Hepatic stellate cell (primary cell): ENCODE data around the gene TMIE.

Experiments used
- DNase-seq: peaks from one replicate; pipeline ENCODE4 v3.0.0; 2011; ENCODE audit warnings: low spot score

TMIE gene, protein sequence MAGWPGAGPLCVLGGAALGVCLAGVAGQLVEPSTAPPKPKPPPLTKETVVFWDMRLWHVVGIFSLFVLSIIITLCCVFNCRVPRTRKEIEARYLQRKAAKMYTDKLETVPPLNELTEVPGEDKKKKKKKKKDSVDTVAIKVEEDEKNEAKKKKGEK

DNA sequence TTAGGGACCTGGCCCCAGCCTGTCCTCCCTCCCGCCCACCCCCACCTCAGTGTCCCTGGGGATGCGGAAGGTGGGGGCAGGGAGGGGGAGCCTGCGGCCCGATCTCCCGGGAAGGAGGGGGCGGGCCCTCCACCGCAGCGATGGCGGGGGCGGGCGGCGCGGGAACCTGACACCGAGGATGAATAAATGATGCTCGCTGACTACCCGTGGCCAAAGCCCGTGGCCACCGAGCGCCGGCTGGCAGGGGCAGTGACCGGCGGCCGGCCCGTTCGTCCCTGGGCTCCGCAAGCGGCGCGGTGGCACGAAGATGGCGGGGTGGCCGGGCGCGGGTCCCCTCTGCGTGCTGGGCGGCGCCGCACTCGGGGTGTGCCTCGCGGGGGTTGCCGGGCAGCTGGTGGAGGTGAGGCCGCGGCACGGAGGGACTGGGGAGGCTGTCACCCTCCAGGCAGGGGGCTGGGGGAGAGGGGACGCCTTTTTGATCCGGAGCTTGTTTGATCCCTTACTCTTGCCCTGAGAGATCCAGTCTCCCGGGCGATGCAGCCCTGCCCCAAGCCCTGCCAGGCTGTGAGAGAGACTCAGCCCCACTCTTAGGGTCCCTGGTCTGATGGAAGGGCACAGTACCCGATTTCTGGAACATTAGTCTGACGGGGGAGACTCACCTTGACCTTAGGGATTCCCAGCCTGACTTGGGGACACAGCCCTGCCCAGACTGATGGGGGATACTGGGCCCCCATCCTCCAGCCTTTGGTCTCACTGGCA lies at the start of gene TMIE:
TMIE (plus strand) TSS at position 212 of the 759 bp plus-strand sequence; CDS start at position 308, 96 bp downstream.
- DNase-seq: no peak

DNA sequence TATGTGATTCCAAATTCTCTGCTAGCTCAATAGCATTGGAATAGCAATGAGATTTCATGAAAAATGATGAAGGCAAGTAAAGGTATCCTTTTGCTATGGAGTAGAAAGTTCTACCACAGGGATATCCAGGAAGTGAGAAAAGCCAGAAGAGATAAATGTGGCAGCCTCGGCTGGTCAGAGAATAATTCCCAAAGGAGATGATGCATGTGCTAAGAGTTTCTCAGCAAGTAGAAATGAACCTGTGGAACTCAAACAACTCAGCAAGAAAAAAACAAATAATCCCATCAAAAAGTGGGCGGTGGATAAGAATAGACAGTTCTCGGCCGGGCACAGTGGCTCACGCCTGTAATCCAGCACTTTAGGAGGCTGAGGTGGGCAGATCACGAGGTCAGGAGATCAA lies 45.9 kb upstream of the TMIE start:
- peak; percentile 5 for DNase-seq

DNA sequence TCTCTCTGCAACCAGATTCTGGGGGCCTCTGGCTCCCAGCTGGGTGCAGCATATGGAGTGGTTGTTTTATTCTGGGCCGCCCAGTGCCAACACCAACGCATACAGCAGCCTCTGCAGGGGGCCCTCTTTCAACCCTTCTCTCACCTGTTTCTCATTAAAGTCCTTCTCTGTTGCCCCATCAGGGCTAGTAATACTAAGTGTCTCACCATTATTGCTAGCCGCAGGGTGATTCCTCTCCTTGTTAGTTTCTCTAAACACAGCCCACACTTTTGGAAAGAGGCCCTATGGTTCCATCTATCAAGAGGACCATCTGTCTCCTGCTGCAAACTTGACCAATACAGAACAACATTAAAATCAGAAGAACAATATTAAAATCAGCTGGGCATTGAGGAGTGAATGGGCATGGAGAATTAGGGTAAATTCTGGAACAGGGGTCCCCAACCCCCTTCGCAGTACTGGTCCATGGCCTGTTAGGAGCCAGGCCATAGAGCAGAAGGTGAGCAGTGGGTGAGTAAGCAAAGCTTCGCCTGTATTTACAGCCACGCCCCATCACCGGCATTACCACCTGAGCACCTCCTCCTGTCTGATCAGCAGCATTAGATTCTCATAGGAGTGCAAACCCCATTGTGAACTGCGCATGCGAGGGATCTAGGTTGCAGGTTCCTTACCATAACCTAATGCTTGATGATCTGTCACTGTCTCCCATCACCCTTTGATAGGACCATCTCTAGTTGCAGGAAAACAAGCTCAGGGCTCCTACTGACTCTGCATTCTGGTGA lies 44.2 kb upstream of the TMIE start:
- DNase-seq: no peak

DNA sequence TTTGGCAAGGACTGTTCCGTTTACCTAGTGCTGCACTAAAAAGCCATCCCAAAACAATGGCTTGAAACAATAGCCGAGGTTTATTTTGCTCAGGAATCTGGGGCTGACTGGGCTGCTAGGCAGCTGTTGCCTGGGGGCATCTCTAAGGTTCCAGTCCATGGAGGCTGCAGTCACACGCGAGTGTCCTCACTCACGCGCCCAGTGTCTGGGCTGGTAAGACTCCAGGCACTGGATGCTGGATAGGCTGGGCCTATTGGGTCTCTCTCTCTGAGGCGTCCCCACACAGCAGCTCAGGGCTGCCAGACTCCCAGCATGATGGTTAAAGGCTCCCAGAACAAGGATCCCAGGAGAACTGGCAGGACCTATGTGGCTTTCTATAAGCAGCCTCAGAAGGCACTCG lies 41.9 kb upstream of the TMIE start:
- no peak for DNase-seq

DNA sequence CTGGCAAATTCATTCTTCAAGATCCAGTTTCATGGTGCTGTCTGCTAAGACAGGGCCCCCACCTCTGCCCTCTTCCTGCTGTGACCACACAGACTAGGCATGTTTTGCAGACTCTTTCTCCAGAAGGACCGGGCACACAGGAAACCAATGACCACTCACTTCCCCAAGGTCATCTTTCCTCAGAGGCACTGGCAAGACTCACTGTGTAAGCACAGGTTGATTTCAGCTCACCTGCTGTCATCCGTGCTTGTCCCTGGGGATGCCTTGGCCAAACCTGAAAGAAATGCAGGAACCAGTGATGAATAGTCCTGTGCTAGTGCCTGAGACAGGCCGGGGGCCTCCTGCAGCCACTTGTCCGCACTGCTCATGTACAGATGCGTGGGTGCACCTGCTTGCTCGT lies 41.2 kb upstream of the TMIE start:
- peak; percentile 2 for DNase-seq

DNA sequence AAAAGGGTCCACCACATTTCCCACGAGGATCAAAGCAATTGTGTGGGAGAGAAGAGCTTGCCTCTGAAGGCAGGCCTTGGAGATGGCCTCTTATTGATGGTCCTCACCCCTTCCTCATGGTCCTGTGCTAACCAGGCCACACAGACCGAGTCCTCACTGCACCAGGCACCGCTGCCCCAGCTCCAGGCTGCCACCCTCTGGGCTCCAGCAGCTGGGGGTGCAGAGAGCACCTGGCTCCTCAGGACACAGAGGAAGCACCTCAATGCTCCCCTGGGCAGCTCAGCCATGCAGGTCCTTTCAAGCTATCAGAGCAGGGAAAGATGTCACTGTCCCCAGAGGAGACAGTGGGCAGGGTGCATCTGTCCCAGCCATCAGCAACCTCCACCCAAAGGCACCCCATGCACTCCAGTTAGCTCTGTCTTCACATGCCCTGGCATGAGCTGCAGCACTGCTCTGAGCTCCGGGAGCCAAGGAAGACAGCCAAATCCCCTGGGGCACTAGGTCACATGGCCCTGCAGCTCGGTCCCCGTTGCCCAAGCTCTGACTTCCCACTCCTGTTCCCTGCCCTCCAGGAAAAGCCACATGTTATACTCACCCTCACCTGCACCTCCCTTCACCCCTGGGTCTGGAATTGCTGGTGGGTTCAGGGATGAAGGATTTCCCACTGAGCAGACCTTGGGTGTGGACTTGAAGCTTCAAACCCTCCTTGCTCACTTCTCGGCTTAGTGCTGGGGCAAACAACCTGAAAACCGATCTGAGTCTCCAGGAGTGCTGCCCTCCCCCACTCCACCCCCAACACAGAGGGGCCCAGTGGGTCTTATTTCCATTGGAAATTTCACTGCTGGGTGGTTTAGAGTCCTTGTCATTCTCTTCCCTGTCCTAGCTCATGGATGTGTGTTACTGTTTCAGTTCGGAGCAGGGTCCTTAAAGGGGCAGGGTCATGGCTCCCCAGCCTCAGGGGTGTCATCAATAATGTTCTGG lies 40.4 kb upstream of the TMIE start:
- DNase-seq: peak; percentile 12

DNA sequence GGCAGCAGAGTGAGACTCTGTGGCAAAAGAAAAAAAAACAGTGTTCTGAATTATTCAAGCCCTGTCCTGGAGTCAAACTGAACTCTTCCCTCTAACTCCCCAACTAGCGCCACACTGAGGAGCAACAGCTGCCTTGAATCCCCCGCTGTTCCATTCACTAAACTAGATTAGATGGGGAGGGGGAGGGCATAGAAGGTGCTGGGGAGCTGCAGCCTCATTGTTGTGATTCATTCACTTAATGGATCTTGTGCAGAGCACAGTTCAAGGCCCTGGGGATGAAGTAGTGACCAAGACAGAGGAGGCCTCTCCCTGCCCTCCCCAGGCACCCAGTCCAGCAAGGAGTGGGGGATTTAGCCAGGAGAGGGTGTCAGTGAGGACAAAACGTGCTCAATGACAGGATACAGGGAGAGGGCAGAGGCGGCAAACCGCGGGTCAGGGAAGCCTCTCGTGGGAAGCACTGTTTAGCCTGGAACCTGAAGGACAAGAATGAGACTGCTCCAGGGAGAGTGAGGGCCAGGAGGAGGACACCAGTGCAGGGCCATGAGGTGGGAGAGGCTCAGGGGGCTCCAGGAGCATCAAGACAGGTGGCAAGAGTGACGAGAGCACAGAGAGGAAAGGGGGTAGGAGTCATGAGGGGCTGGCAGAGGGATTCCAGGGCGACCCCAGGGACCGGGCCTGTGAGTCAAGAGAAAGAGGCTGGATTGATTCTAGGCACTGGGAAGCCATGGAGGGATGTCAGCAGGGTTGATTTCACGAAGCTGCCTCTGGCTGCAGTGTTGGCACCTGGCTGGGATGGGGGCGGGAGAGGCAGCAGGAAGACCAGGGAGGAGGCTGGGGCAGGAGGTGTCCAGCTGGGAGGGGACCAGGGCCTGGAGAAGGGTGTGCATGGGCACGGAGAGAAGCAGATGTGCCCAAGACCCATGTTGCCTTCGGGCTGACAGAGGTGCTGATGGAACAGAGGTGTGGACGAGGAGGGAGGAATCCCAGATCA lies 39.1 kb upstream of the TMIE start:
- DNase-seq: peak; percentile 2

DNA sequence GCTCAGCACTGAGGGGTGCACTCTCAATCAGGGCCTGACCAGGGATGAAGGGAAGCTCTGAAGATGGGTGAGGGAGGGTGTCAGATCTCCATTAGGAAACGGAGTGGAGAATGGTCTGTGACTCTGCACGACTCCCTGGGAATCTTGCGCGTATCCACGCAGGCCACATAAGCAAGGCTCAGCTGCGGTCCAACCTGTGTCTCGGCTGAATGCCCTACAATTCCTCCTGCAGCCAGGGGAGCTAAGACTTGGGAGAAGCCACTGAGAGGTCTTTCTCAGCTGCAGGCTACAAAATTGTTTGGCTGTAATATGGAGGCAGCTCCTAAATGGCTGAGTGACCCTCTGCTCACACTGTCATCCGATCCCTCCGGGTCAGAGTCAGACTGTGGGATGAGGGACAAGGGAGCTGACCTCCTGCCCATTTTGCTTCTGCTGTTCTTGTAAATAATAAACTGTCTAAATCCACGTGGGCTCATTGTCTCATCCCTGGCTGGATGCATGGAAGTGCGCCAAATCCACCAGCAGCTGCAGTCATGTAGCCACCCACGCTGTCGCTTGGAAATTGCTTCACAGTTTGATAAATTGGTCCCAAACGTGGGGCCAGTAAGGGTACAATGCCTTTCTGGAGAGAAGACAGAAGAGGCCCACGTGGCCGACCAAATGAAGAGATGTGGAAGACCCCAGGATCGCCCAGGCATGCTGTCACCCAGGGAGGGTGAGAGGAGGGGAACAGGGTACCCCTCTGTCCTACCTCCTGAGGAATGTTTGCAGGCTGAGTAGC lies 38.2 kb upstream of the TMIE start:
- peak; percentile 32 for DNase-seq

DNA sequence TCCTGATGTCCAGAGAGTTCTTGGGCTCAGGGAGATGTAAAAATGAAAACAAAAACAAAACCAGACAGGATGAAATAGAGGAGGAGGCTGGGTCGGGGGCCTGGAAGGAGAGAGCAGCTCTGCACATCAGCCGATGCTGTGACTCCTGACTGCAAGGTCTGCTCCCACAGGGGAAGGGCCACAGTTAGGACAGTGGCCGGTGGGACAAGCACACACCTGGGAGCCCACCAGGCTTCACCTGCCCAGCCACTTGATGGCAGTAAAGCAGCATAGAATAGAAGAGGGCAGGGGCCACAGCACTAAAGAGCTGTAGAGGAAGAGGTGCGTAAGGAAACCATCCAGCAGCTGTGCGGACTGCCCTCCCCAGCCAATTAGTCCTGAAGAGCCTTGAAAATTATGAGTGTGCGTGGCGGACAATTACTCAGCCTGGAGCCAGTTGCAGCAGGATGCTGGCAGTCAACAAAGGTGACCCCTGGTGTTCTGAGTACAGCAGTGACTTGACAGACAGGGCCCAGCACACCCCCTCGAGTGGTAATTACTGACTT lies 37.5 kb upstream of the TMIE start:
- peak; percentile 4 for DNase-seq

DNA sequence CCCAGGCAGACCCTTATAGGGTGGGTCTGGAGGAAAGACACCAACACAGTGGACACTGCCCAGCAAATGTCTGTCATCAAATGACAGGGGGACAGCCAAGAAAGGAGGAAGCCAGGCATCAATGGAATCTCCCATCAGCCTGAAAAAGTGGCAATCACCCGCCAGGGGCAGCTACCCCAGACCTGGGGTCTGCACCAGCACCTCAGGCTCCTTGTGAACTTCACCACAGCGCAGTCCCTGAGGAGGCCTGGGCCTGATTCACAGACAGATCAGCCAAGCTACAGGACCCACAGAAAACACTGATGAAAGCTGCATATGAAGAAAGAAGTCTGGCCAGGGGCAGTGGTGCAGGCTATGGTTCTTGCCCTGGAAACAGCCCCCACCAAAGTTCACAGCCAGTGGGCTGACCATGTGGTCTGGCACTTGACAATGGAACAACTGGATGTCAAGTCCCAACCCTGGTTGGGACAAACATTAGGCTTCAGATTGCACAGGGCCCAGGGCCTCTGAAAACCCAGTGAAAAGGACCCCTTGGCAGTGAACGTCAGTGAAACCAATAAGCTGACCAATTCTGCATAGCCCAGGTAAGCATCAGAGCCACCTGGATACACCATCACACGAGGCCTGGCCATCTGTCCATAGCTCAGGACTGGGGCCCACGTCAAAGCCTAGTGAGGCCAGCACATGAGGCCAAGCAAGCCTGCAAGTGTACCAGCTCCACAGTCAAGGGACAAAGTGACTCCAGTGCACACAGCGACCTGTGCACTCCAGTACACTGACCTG lies 36.8 kb upstream of the TMIE start:
- peak; percentile 2 for DNase-seq

DNA sequence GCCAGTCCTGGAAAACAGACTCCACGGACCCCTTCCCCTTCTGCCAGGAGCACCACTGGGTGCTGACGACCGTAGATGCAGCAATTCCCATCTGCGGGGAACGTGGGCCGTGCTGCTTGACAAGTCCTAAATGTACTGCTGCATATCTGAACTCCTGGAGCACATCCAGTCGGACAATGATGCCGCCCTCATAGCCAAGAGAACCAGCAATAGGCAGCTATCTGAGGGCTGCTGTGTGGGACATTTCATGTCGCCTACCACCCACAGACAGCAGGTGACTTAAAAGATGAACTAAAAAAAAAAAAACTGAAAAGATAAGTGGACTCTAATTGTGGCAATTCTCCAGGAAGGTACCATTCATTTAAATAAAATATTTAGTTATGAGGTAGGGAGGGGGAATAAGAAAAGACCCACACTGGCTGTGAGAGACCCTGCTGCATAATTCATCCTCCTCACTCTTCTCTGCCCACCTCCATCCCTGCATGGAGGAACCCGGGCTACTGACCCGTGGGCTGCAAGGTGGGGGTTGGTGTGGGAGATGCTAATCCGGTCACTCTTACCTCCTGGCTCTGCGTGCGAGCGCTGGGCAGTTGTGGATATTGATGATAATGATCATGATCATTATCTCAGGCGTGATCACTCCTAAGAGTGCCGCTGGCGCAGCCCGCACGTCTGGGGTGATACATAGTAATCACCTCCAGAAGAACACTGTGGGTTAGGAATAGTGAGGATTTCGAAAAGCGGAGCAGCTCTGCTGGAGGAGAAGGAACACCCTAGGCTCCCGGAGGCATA lies 36.0 kb upstream of the TMIE start:
- peak; percentile 2 for DNase-seq

DNA sequence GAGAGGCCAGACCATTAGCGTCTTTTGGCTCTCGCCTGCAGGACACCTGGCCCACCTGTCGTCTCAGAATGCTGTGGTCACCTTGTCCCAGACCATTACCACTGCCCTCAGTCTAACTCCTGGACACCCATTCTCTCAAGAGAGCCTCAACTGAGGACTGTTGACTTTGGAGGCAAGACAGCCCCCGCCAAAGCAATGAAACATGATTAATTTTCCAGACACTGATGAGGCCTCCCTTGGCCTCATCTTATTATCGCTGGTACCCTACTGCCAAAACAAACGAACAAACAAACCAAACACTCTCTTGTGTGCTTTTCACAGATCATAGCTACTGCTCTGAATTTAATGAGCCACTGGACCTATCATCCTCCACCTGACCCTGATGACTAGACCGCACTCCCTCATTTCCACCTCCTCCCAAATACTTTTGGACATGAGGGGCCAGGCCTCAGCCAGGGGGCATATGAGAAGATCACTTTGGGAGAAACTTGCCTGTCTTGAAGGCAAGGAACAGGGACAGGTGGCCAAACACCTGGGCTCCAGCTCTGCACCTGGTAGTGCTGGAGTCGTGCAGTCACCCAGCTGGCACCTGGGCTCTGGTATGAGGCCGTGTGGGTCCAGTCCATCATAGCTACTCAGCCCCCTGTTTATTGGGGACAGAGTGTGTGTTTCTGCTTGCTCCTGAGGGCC lies 35.3 kb upstream of the TMIE start:
- DNase-seq: peak; percentile 2

DNA sequence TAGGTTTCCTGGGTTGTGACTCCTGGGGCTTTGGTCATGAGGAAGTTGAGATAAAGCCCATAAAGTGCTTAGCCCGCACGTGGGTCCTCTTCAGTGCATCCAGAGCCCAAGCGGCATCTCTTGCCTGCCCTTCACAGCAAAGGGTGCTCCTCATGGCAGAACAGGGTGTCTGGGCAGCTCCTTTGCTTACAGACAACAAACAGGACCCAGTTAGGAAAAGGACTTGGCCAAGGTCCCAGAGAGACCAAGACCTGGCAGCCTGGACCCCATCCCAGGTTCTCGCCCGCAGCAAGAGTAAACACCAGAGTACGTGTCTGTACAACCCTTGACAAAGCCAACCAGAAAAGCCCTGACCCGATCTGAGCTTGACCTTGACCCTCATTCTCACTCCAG lies 34.7 kb upstream of the TMIE start:
- peak; percentile 5 for DNase-seq

DNA sequence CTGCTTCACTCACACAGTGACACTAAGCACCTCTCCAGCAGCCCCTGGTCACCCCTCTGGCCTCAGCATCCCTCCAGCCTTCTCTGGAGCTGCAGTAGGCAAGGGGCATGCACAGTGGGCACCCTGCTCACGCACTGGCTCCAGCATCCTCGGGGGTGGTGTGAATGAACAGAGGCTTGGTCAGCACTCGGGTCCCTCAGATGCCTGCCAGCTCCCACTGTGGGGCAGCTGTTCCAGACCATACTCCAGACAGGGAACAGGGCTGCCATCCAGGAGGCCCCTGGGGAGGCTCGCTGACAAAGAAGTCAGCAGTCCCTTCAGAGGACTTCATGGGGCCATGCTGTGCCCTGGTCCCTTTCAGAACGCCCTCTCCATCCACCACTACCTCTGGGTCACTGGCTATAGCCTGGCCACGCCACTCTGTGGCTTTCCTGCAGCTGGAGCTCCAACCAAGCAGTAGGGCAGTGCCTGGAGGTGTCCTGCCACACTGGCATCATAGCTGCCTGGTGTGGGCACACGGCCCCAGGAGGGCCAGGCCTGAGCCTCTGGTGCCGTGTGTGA lies 34.1 kb upstream of the TMIE start:
- peak; percentile 17 for DNase-seq

DNA sequence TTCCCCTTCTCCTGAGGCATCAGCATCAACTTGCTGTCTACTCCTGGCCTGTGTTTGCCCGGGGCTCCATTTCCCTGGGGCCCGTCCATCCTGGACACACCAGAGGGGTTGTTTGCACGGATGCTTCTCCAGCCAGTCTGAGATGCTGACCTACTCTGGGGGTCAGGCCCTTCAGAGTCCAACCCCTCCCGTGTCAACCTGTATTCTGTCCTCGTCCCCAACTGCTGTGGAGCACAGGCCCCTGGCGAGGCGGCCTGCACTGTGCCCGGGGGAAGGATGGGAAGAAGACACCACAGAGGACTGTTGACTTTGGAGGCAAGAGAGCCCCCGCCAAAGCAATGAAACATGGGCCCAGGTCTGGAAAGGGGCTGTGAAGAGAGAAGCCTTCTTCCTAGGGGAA lies 33.5 kb upstream of the TMIE start:
- DNase-seq: no peak

DNA sequence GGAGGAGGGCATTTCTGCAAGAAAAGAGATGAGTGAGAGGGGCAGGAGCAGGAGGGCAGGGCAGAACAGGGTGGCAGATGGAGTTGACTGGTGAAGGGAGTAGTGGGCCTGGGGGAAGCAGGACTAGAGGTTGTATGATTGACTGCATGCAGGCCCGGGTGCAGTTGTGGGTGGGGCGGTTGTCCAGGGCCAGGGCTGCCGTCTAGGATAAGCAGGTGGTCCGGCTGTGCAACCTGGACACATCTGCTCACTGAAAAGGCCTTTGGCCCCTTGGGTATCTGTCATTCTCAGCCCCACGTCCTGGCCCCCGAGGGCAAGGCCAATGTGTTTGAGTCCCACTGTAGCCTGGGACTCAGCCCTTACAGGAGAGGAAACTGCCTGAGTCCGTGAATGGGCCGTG lies 33.1 kb upstream of the TMIE start:
- DNase-seq: peak; percentile 6

DNA sequence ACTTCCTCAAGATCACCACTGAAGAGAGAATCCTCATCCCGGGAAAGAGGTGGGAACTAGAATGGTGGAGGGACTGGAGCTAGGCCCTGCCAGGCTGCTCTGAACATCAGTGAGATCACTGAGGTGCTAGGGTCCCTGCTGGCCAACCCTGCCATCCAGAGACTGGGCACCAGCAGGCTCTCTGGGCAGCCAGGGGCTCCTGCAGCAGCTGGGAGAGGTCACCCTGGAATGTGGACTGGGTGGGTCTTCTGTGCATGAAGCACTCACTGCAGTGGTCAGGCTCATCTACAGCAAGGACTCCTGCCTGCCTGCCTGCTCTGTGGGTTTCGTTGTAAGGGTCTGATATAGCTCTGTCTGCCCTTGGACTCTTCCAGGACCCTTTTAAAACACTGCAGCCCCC lies 32.6 kb upstream of the TMIE start:
- peak; percentile 4 for DNase-seq
